ENCODE data around the gene SP2. TPM values are rescaled to one million over a fixed set of nuclear protein-coding genes. Genes with fewer than 3 reads are reported as not detected.

The SP2 gene
- total and polyA plus RNA-seq, 2 of the 13 experiments (the other 11 are each of a cell fraction or from before 2014, with no cell fraction given): 1.4 to 4.8 TPM

- TF ChIP-seq ZBTB34 (CRISPR knock-in tag; IDR thresholded peaks at IDR 0.05): no peak
- TF ChIP-seq U2AF2 (IDR thresholded peaks at IDR 0.05; ENCODE audit: low read depth, low read length): no peak
- TF ChIP-seq CHCHD3 (CRISPR knock-in tag; IDR thresholded peaks at IDR 0.05): no peak
- TF ChIP-seq ZNF710 (CRISPR knock-in tag; IDR thresholded peaks at IDR 0.05; ENCODE audit: borderline replicate concordance): no peak
Observed at GRCh38 chr17:47975189-47975822, 79.3 kb downstream of the SP2 start (continued).

GRCh38 chr17:47975823-47976205 is 79.8 kb downstream of the SP2 start:
- Histone ChIP-seq H3K9me3 (ENCODE audit: low read length) (no peaks in the 10 kb centered on the region), H3K4me2 (ENCODE audit: low read depth, low read length) (no peak overlapping the region), H3K36me3 (replicated peaks in 1 of 2; ENCODE audit: control insufficient read depth in 1 of 2, insufficient read depth in 2 of 2, low read length in 2 of 2) (peaks cover 37 to 63% of the 10 kb centered on the region in 2 experiments), H2AFZ (ENCODE audit: low read length) (no peak overlapping the region), H3K79me2 (ENCODE audit: insufficient read depth, low read length) (peaks cover 17% of the 10 kb centered on the region), H3K9ac (ENCODE audit: insufficient read depth, low read depth, low read length) (no peak overlapping the region), H3K27me3 (ENCODE audit: control insufficient read depth in 1 of 2, insufficient read depth in 2 of 2, low read length in 2 of 2) (no peaks in the 10 kb centered on the region), H4K20me1 (ENCODE audit: insufficient read depth, low read length) (peaks cover 5% of the 10 kb centered on the region; the same call in 1 of the 2 replicates), H3K4me3 (replicated peaks in 1 of 3; ENCODE audit: insufficient read depth in 1 of 3, low read depth in 2 of 3, low read length in 3 of 3) (no peak overlapping the region), H3K4me1 (ENCODE audit: insufficient read depth, low read length) (peaks cover 21% of the 10 kb centered on the region), H3K27ac (ENCODE audit: extremely low read length, insufficient read depth, low read length) (no peak overlapping the region)
- CTCF ChIA-PET (ENCODE audit: low intra/inter-chr PET ratio, low total read pairs): no interaction called here
- intact Hi-C loops (cut with micrococcal nuclease; ENCODE audit: unreplicated experiment) (no loop called here), in situ Hi-C loops (cut with HindIII; ENCODE audit: extremely low pct_ligation_motif_present, low pct_unique_long_range_greater_than_20kb) (loop anchor here (5.0 kb wide), 1 partner anchor 41 kb away; no protein-coding TSS in a partner anchor)
- TF ChIP-seq TEAD2 (CRISPR knock-in tag; IDR thresholded peaks at IDR 0.05): no peak
- TF ChIP-seq ZNF3 (CRISPR knock-in tag; IDR thresholded peaks at IDR 0.05): no peak
- TF ChIP-seq ZNF446 (CRISPR knock-in tag; IDR thresholded peaks at IDR 0.05): no peak
- TF ChIP-seq ZMAT3 (CRISPR knock-in tag; conservative IDR thresholded peaks at IDR 0.05): no peak
- TF ChIP-seq ATF4 (CRISPR knock-in tag; IDR thresholded peaks at IDR 0.05): no peak
- no peak for TF ChIP-seq FOXC1 (CRISPR knock-in tag; IDR thresholded peaks at IDR 0.05; ENCODE audit: borderline replicate concordance)
- no TSS peak for BruUV-seq (replicated peaks)
- POLR2A ChIA-PET: interaction anchor here (0.9 to 1.7 kb wide), 2 partner anchors 19 to 34 kb away, joined by 3 to 5 read pairs; partner anchors contain the start of genes PNPO and PRR15L
- ATAC-seq: no peak
- no peak for DNase-seq (ENCODE audit: low spot score)
- 95% methylated on average over 10 of the region's 10 CpGs for WGBS (ENCODE audit: low lambda C conversion rate)
- FAIRE-seq: no peak

All from HepG2 (cell line).